Hepatic stellate cell (primary cell): ENCODE measurements around the gene P2RX7.

Source experiments
- DNase-seq: peaks from one replicate; pipeline ENCODE4 v3.0.0; 2011; ENCODE audit warnings: low spot score

Gene P2RX7

GRCh38 chr12:121132601-121133481 lies at the start of gene P2RX7:
Gene P2RX7, plus strand, starts transcription at chr12:121132876. Its CDS starts 95 bp downstream, at chr12:121132971.
- DNase-seq, result peak; percentile 54

- no peak for DNase-seq
Measured at GRCh38 chr12:121084229-121084628, 48.4 kb upstream of the P2RX7 start.

- DNase-seq, result no peak
Measured at GRCh38 chr12:121085069-121085468, 47.6 kb upstream of the P2RX7 start.

- no peak for DNase-seq
Measured at GRCh38 chr12:121085506-121086353, 46.9 kb upstream of the P2RX7 start.

GRCh38 chr12:121086781-121087295 lies 45.8 kb upstream of the P2RX7 start:
- DNase-seq, result no peak

- no peak for DNase-seq
Measured at GRCh38 chr12:121087467-121088194, 45.0 kb upstream of the P2RX7 start.

- no peak for DNase-seq
Measured at GRCh38 chr12:121088195-121088585, 44.5 kb upstream of the P2RX7 start.

- no peak for DNase-seq
Measured at GRCh38 chr12:121089031-121089812, 43.5 kb upstream of the P2RX7 start.

GRCh38 chr12:121089813-121090430 lies 42.8 kb upstream of the P2RX7 start:
- no peak for DNase-seq

GRCh38 chr12:121090586-121091514 lies 41.8 kb upstream of the P2RX7 start:
- DNase-seq, result no peak

- DNase-seq, result no peak
Measured at GRCh38 chr12:121092034-121092433, 40.6 kb upstream of the P2RX7 start.

GRCh38 chr12:121093487-121093891 lies 39.2 kb upstream of the P2RX7 start:
- no peak for DNase-seq

- DNase-seq, result peak; percentile 87
Measured at GRCh38 chr12:121095544-121096198, 37.0 kb upstream of the P2RX7 start.

GRCh38 chr12:121096199-121096798 lies 36.4 kb upstream of the P2RX7 start:
- DNase-seq, result no peak

GRCh38 chr12:121099779-121100178 lies 32.9 kb upstream of the P2RX7 start:
- DNase-seq, result no peak

GRCh38 chr12:121102307-121102706 lies 30.4 kb upstream of the P2RX7 start:
- no peak for DNase-seq

GRCh38 chr12:121107681-121108080 lies 25.0 kb upstream of the P2RX7 start:
- no peak for DNase-seq

GRCh38 chr12:121108492-121108891 lies 24.2 kb upstream of the P2RX7 start:
- no peak for DNase-seq
